Tibial nerve (tissue), 4 donors: ENCODE measurements around the gene JAK1. TPM values are rescaled to one million over a fixed set of nuclear protein-coding genes. Genes with fewer than 3 reads are reported as not detected.

Experiments used
- DNase-seq, 2 donors: peaks; one replicate each; pipeline ENCODE4 v3.0.0-alpha.2; 2019; ENCODE audit warnings: low spot score in 2 of 2
- H3K27ac ChIP-seq, 4 donors: fragments of 200-600 bp; sonication (generic) in 3 of 4; one replicate each; pipeline ENCODE4 v1.5.1; 2017 to 2019; ENCODE audit warnings: mild to moderate bottlenecking in 1 of 4
- H3K27me3 ChIP-seq, 2 donors: fragments of 200-600 bp; sonication (generic) in 1 of 2; one replicate each; pipeline versions ENCODE4 v1.5.1 to v1.6.0; 2017 to 2019
- H3K36me3 ChIP-seq, 3 donors: fragments of 200-600 bp; sonication (generic); one replicate each; pipeline ENCODE4 v1.5.1; 2018 to 2019
- H3K4me1 ChIP-seq, 4 donors: fragments of 200-600 bp; sonication (generic) in 3 of 4; one replicate each; pipeline ENCODE4 v1.5.1; 2017 to 2019
- H3K4me3 ChIP-seq, 4 donors: fragments of 200-600 bp; sonication (generic) in 3 of 4; one replicate each; pipeline ENCODE4 v1.5.1; 2017 to 2019; ENCODE audit warnings: mild to moderate bottlenecking in 1 of 4, moderate library complexity in 1 of 4
- H3K9me3 ChIP-seq, 4 donors: fragments of 200-600 bp; sonication (generic) in 3 of 4; one replicate each; pipeline ENCODE4 v1.5.1; 2017 to 2019
- CTCF ChIP-seq, 5 experiments: fragments of 200-600 bp in 3 of 5; fragments of 450-650 bp in 2 of 5; sonication (generic) in 3 of 5; IDR thresholded peaks; one replicate each; pipeline ENCODE4 v1.5.1; 2016 to 2019; ENCODE audit warnings: antibody characterized with exemption in 5 of 5, mild to moderate bottlenecking in 3 of 5, moderate library complexity in 2 of 5
- EP300 ChIP-seq, 2 donors: sonication (generic); formaldehyde crosslinking; IDR thresholded peaks; one replicate each; pipeline ENCODE4 v1.6.1; 2017; ENCODE audit warnings: antibody characterized with exemption in 2 of 2, mild to moderate bottlenecking in 1 of 2
- POLR2A ChIP-seq, 2 donors: fragments of 450-650 bp; IDR thresholded peaks; one replicate each; pipeline ENCODE4 v1.6.1; 2017; ENCODE audit warnings: antibody characterized with exemption in 2 of 2, mild to moderate bottlenecking in 2 of 2, moderate library complexity in 2 of 2
- WGBS, 2 donors: methylation state at CpG; one replicate each; pipeline ENCODE4 v1.1.5; 2018; 5-methylcytosine and 5-hydroxymethylcytosine counted together
- total RNA-seq, 4 donors: library from RNA; depleted of rRNA; stranded (reverse); fragments of >200 nt; gene quantifications; one replicate each; pipeline ENCODE4 v1.1.0, GENCODE V29; 2016

JAK1 gene
- total RNA-seq, 4 donors from 2014 or later, result 114 to 222 (median 138) TPM

GRCh38 chr1:64898107-64898861, 68.1 kb downstream of the JAK1 start:
- WGBS, 2 donors, result 1 to 2% methylated on average over 4 of the region's 4 CpGs
- TF ChIP-seq EP300 (IDR thresholded peaks at IDR 0.05) (peak; percentile 36 to 93), POLR2A (IDR thresholded peaks at IDR 0.05) (no peak)
- Histone ChIP-seq H3K4me3 (no peak overlapping the region), H3K9me3 (no peaks in the 10 kb centered on the region), H3K27me3 (no peaks in the 10 kb centered on the region), H3K4me1 (peaks cover 0 to 51% (median 26%) of the 10 kb centered on the region in 4 donors), H3K36me3 (no peaks in the 10 kb centered on the region), H3K27ac (peak overlapping the region; percentile 43 to 85 (median 62))
- peak; percentile 70 to 88 for DNase-seq

- Histone ChIP-seq H3K4me1 (peaks cover 0 to 68% (median 33%) of the 10 kb centered on the region in 4 donors), H3K27ac (peak overlapping the region in 1 of 4 donors; percentile 57), H3K9me3 (no peaks in the 10 kb centered on the region), H3K27me3 (no peaks in the 10 kb centered on the region), H3K4me3 (no peak overlapping the region), H3K36me3 (no peaks in the 10 kb centered on the region)
- DNase-seq, result no peak
- 83 to 86% methylated on average over 8 of the region's 8 CpGs for WGBS, 2 donors
- TF ChIP-seq POLR2A (IDR thresholded peaks at IDR 0.05) (no peak), EP300 (IDR thresholded peaks at IDR 0.05) (no peak), CTCF (IDR thresholded peaks at IDR 0.05) (no peak)
These were observed 69.8 kb downstream of the JAK1 start for GRCh38 chr1:64896551-64896950.

- no peaks in the 10 kb centered on the region for H3K9me3 ChIP-seq
- TF ChIP-seq EP300 (IDR thresholded peaks at IDR 0.05), result no peak
- no peak for TF ChIP-seq CTCF (IDR thresholded peaks at IDR 0.05)
- TF ChIP-seq POLR2A (IDR thresholded peaks at IDR 0.05), result no peak
- H3K27me3 ChIP-seq, result no peaks in the 10 kb centered on the region
- no peak overlapping the region for H3K4me3 ChIP-seq
- DNase-seq, result no peak
- no peak overlapping the region for H3K27ac ChIP-seq
- H3K4me1 ChIP-seq, result peaks cover 0 to 79% (median 34%) of the 10 kb centered on the region in 4 donors
- H3K36me3 ChIP-seq, result no peaks in the 10 kb centered on the region
- WGBS, 2 donors, result 86 to 89% methylated on average over 2 of the region's 2 CpGs
These were observed 70.8 kb downstream of the JAK1 start for GRCh38 chr1:64895500-64895899.

- Histone ChIP-seq H3K36me3 (no peaks in the 10 kb centered on the region), H3K4me3 (no peak overlapping the region), H3K27ac (peak overlapping the region in 1 of 4 donors; percentile 54), H3K27me3 (no peaks in the 10 kb centered on the region), H3K4me1 (peaks cover 0 to 88% (median 34%) of the 10 kb centered on the region in 4 donors), H3K9me3 (no peaks in the 10 kb centered on the region)
- DNase-seq, result no peak
- 80 to 81% methylated on average over 16 of the region's 16 CpGs for WGBS, 2 donors
- TF ChIP-seq CTCF (IDR thresholded peaks at IDR 0.05), result no peak
- no peak for TF ChIP-seq POLR2A (IDR thresholded peaks at IDR 0.05)
- no peak for TF ChIP-seq EP300 (IDR thresholded peaks at IDR 0.05)
These were observed 71.7 kb downstream of the JAK1 start for GRCh38 chr1:64894438-64895196.

GRCh38 chr1:64893921-64894320, 72.4 kb downstream of the JAK1 start:
- Histone ChIP-seq H3K4me3 (no peak overlapping the region), H3K36me3 (no peaks in the 10 kb centered on the region), H3K27ac (peak overlapping the region in 2 of 4 donors; percentile 51 to 54), H3K9me3 (no peaks in the 10 kb centered on the region), H3K27me3 (no peaks in the 10 kb centered on the region), H3K4me1 (peaks cover 0 to 90% (median 34%) of the 10 kb centered on the region in 4 donors)
- DNase-seq, result no peak
- TF ChIP-seq POLR2A (IDR thresholded peaks at IDR 0.05) (no peak), EP300 (IDR thresholded peaks at IDR 0.05) (no peak), CTCF (IDR thresholded peaks at IDR 0.05) (no peak)
- 90 to 91% methylated on average over 4 of the region's 4 CpGs for WGBS, 2 donors
